Measurements from ENCODE around the gene TUBG1.
"Not testable (repeated sequence)": the region's sequence is repeated elsewhere in the genome, so short reads cannot be mapped to it uniquely, and the experiment has no call there.

GRCh38 chr17:42627032-42627764 lies 17.7 kb downstream of the TUBG1 start:
- not testable (repeated sequence) for TF ChIP-seq POLR2A, CTCF (IDR thresholded peaks at IDR 0.05)

All from body of pancreas (tissue), 4 donors.